Right ventricle myocardium inferior (tissue), 1 donor: ENCODE data around the gene TMEM222. TPM values are rescaled to one million over a fixed set of nuclear protein-coding genes. Genes with fewer than 3 reads are reported as not detected.
"Not testable (repeated sequence)": the region's sequence is repeated elsewhere in the genome, so short reads cannot be mapped to it uniquely, and the experiment has no call there.

Experiments used
- ATAC-seq: fragments of 200-7000 bp; cut with Tn5 transposase; one replicate; pipeline ENCODE4 v1.9.1; 2020; ENCODE audit warnings: mild to moderate bottlenecking, moderate library complexity
- DNase-seq: peaks from one replicate; pipeline ENCODE4 v3.0.0; 2021; ENCODE audit errors: missing footprints
- intact Hi-C: fragments of 100-400 bp; cut with DNase I; formaldehyde crosslinking; loops from one replicate; pipeline ENCODE4 v1.11.0; 2022
- long read RNA-seq: library from polyadenylated mRNA; unstranded; transcript quantifications from one replicate; pipeline ENCODE4 v2.0.0, GENCODE V29; 2021
- total RNA-seq: library from RNA; stranded (reverse); fragmentation: NEBNext Ultra II Directional; extraction: Animal tissue kit (Norgen Biotek cat#: 25700); gene quantifications from one replicate; pipeline ENCODE4 v1.2.1, GENCODE V29; 2021
- donor health status: DM: no; HTN: yes; CAD: no; lungs with severe emphysema.

The TMEM222 gene
- total RNA-seq = 17.9 TPM
- long read RNA-seq, transcript TMEM222-211 (6 exons, 1,613 nt) = major isoform, 11 of 13 reads
- long read RNA-seq, partial matches to known transcripts = 0 of 13 reads
- long read RNA-seq, other reads (novel, unspliced or antisense) = 0 of 13 reads

GRCh38 chr1:27321813-27322568 is at the start of gene TMEM222:
TMEM222 (plus strand) TSS chr1:27322163; CDS start chr1:27322198, 35 bp downstream.
- intact Hi-C loops = loop anchor here (5.0 kb wide), 1 partner anchor 45 kb away; the partner anchor contains the start of gene MAP3K6
- ATAC-seq = peak; percentile 98
- peak; percentile 99 for DNase-seq

- DNase-seq = no peak
- intact Hi-C loops = no loop called here
- no peak for ATAC-seq
Measured at GRCh38 chr1:27274204-27274603, 47.8 kb upstream of the TMEM222 start.

GRCh38 chr1:27275696-27276095 is 46.3 kb upstream of the TMEM222 start:
- ATAC-seq (no peak), DNase-seq (no peak)
- intact Hi-C loops = no loop called here

- DNase-seq (peak; percentile 88), ATAC-seq (peak; percentile 71)
- intact Hi-C loops = loop anchor here (1.0 to 5.0 kb wide), 3 partner anchors 87 to 242 kb away; no protein-coding TSS in a partner anchor
Measured at GRCh38 chr1:27284425-27285273, 37.3 kb upstream of the TMEM222 start.

- intact Hi-C loops = no loop called here
- no peak for ATAC-seq
- no peak for DNase-seq
Measured at GRCh38 chr1:27285274-27285660, 36.7 kb upstream of the TMEM222 start.

GRCh38 chr1:27285821-27286220 is 36.1 kb upstream of the TMEM222 start:
- ATAC-seq, intact Hi-C loops, DNase-seq: not testable (repeated sequence)

- ATAC-seq, intact Hi-C loops, DNase-seq: not testable (repeated sequence)
Measured at GRCh38 chr1:27289125-27289524, 32.8 kb upstream of the TMEM222 start.

- intact Hi-C loops = no loop called here
- ATAC-seq = no peak
- no peak for DNase-seq
Measured at GRCh38 chr1:27290581-27290980, 31.4 kb upstream of the TMEM222 start.

- intact Hi-C loops = no loop called here
- peak; percentile 62 for ATAC-seq
Measured at GRCh38 chr1:27292106-27292505, 29.9 kb upstream of the TMEM222 start.

GRCh38 chr1:27293915-27294314 is 28.0 kb upstream of the TMEM222 start:
- no peak for DNase-seq
- intact Hi-C loops = no loop called here
- ATAC-seq = no peak

More at GRCh38 chr1:27292106-27292505, 29.9 kb upstream of the TMEM222 start:
- DNase-seq = no peak

- intact Hi-C loops = no loop called here
- no peak for ATAC-seq
- peak; percentile 89 for DNase-seq
Measured at GRCh38 chr1:27296773-27297291, 25.1 kb upstream of the TMEM222 start.

- ATAC-seq (no peak), DNase-seq (no peak)
Measured at GRCh38 chr1:27297903-27298302, 24.1 kb upstream of the TMEM222 start.

GRCh38 chr1:27298632-27299384 is 23.2 kb upstream of the TMEM222 start:
- intact Hi-C loops = no loop called here
- ATAC-seq (no peak), DNase-seq (no peak)

More at GRCh38 chr1:27297903-27298302, 24.1 kb upstream of the TMEM222 start:
- intact Hi-C loops = no loop called here

- intact Hi-C loops = loop anchor here (1.0 to 5.0 kb wide), 2 partner anchors 307 to 363 kb away; no protein-coding TSS in a partner anchor
- DNase-seq (peak; percentile 83), ATAC-seq (peak; percentile 71)
Measured at GRCh38 chr1:27299385-27300271, 22.3 kb upstream of the TMEM222 start.

- DNase-seq = peak; percentile 92
- peak; percentile 85 for ATAC-seq
- intact Hi-C loops = loop anchor here (1.0 to 5.0 kb wide), 3 partner anchors 95 to 362 kb away; no protein-coding TSS in a partner anchor
Measured at GRCh38 chr1:27300341-27301051, 21.5 kb upstream of the TMEM222 start.

- DNase-seq (no peak), ATAC-seq (no peak)
- intact Hi-C loops = loop anchor here (1.0 to 5.0 kb wide), 2 partner anchors 94 to 361 kb away; no protein-coding TSS in a partner anchor
Measured at GRCh38 chr1:27301052-27301422, 20.9 kb upstream of the TMEM222 start.
